ENCODE results near the gene MCM10.

- TF ChIP-seq, protein P1, sequence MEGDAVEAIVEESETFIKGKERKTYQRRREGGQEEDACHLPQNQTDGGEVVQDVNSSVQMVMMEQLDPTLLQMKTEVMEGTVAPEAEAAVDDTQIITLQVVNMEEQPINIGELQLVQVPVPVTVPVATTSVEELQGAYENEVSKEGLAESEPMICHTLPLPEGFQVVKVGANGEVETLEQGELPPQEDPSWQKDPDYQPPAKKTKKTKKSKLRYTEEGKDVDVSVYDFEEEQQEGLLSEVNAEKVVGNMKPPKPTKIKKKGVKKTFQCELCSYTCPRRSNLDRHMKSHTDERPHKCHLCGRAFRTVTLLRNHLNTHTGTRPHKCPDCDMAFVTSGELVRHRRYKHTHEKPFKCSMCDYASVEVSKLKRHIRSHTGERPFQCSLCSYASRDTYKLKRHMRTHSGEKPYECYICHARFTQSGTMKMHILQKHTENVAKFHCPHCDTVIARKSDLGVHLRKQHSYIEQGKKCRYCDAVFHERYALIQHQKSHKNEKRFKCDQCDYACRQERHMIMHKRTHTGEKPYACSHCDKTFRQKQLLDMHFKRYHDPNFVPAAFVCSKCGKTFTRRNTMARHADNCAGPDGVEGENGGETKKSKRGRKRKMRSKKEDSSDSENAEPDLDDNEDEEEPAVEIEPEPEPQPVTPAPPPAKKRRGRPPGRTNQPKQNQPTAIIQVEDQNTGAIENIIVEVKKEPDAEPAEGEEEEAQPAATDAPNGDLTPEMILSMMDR (IDR thresholded peaks at IDR 0.05; ENCODE audit: low read depth, low read length), result no peak
- TF ChIP-seq EZH2phosphoT487 (IDR thresholded peaks at IDR 0.05; ENCODE audit: low read depth), result no peak
Observed at GRCh38 chr10:13224210-13224995, 63.0 kb downstream of the MCM10 start.
